NT2/D1 (cell line): ENCODE measurements around the gene ASB4.

ENCODE experiments used
- SUZ12 ChIP-seq: IDR thresholded peaks from 2 replicates; pipeline ENCODE4 v1.6.1; 2011; ENCODE audit not compliant: insufficient read length, insufficient read depth; ENCODE audit errors: extremely low read depth
- YY1 ChIP-seq: IDR thresholded peaks from 2 replicates; pipeline ENCODE4 v1.6.1; 2011; ENCODE audit not compliant: insufficient read length, insufficient read depth
- ZNF274 ChIP-seq: IDR thresholded peaks from 2 replicates; pipeline ENCODE4 v1.6.1; 2011; ENCODE audit warnings: mild to moderate bottlenecking, low read depth, low read length

GRCh38 chr7:95540366-95540765 lies 54.6 kb downstream of the ASB4 start:
- TF ChIP-seq YY1 (no peak), ZNF274 (no peak), SUZ12 (no peak)
